ENCODE data around the gene SUSD2. TPM values are rescaled to one million over a fixed set of nuclear protein-coding genes. Genes with fewer than 3 reads are reported as not detected.

Gene SUSD2
- total RNA-seq, result 46.2 and 79.1 TPM in 2 replicates

DNA sequence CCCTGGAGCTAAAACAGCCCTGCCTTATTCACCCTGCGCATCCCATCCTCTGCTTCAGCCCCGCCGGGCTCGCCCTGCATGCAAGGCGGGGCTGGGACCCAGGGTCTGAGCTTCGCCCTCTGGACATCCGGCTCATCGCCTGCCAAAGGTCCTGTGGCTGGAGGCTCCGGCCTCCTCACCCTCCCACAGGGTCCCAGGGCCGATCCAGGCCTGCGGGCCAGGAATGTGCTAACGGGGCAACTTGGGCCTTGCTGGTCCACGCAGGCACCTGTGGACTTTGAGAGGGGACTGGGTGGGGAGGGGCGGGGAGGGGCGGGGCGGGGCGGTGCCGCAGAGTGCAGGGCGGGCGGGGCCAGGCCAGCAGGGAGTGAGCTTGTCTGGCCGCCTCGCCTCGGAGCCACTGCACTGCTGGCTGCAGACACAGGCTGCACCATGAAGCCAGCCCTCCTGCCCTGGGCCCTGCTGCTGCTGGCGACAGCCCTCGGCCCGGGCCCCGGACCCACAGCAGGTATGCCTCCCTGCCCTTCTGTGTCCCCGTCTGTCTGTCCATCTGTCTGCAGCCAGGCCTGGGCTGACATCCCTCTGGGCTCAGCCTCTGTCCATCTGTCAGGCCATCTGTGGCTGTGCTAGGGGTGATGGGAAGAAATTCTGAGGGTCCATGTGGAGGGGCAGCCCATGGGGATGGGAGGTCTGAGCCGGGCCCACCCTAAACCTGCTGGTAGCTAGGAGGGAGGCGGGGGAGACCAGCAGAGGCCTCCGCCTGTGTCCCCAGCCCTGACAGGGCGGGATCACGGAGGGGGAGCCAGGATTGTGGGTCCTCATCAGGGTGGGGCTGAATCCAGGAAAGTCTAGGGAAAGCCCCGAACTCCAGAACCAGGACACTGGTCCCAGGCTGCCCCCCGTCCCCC, at the start of gene SUSD2:
TSS of gene SUSD2 (plus strand) at position 400 of the 908 bp plus-strand sequence. CDS start at position 433, 33 bp downstream.

Other genes with a start within 250 kb of the SUSD2 start
- gene GSTT2B, start 220.3 kb upstream of the SUSD2 start, total RNA-seq, result 1.3 and 2.0 TPM in 2 replicates
- 0.76 and 0.85 TPM in 2 replicates for gene DDTL, start 214.6 kb upstream of the SUSD2 start, total RNA-seq
- gene DDT, start 207.0 kb upstream of the SUSD2 start, total RNA-seq, result 115 and 165 TPM in 2 replicates
- not detected in 2 replicates for gene GSTT2, start 201.4 kb upstream of the SUSD2 start, total RNA-seq
- gene GSTT4, start 176.0 kb upstream of the SUSD2 start, total RNA-seq, result 0.07 TPM in 1 of 2 replicates, not detected in the other
- 68.5 and 88.0 TPM in 2 replicates for gene CABIN1, start 170.2 kb upstream of the SUSD2 start, total RNA-seq
- gene GGT5, start 63.6 kb downstream of the SUSD2 start, total RNA-seq, result 12.1 and 52.3 TPM in 2 replicates
- gene SPECC1L, start 89.3 kb downstream of the SUSD2 start, total RNA-seq, result 43.9 and 51.5 TPM in 2 replicates
- 1.6 and 2.5 TPM in 2 replicates for gene ADORA2A, start 246.1 kb downstream of the SUSD2 start, total RNA-seq

All from smooth muscle cell of the pulmonary artery (primary cell).